IPS DF 4.7 (cell line): ENCODE measurements around the gene DCLK1.

Experiments
- DNase-seq: peaks from one replicate; pipeline ENCODE4 v3.0.0-alpha.2; 2013; ENCODE audit warnings: low spot score; ENCODE audit errors: extremely low read depth

The DCLK1 gene

DNA sequence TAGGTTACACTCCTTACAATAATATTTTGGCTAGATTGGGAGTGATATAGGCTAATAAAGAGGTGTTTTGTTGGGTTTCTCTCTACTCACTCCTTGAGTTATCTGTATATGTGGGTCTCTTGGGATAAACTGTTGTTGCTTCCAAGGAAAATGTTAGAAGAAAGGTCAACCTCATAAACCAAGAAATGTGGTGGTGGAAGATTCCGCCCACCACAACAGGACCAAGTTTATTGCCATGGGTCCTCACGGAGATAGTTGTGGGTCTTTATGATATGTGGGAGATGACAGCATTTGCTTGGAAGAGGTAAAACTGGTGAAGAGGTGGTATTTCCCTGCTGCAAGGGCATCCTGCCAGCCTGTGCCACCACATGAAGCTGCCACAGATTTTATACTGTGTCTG, 259.6 kb downstream of the DCLK1 start:
- no peak for DNase-seq

GRCh38 chr13:35866801-35867200, 264.4 kb downstream of the DCLK1 start:
- DNase-seq: no peak

GRCh38 chr13:35865341-35866240, 265.6 kb downstream of the DCLK1 start:
- no peak for DNase-seq

GRCh38 chr13:35860661-35861060, 270.5 kb downstream of the DCLK1 start:
- DNase-seq: no peak

DNA sequence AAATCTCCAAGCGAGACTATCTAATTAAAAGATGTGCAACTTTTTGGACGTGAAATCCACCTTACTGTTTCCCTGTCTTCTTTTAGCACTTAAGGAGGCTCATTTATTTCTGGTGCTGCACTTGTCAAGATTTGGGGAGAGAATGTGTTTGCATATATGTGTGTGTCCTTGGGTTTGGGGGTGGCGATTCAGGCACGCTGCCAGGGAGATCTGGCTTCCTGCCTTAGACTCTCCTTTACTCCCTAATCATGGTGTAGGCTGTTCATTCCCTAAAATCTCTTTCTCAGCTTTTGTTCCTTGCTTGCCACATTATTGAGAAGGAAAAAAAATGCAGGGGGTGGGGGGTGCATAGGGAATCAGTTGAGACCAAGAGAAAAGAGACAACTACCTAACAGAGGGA, 271.2 kb downstream of the DCLK1 start:
- no peak for DNase-seq

DNA sequence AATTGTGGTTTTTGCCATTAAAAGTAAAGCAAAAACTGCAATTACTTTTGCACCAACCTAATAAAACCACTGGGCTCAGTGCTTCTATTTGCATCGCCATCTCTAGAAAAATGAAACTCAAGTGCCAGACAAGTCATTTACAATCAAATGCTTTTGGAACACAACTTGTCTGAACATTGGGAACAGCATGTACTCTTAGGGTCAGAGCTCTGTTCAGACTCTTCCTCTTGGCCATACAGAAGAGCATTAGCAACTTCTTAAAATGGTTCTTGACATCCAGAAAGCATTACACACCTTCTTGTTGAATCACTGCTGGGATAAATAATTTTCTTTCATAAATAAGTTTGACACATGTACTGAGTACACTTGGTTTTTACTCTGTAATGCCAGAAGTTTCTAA, 272.5 kb downstream of the DCLK1 start:
- DNase-seq: no peak

GRCh38 chr13:35857769-35858168, 273.4 kb downstream of the DCLK1 start:
- peak; percentile 41 for DNase-seq

GRCh38 chr13:35856721-35857364, 274.3 kb downstream of the DCLK1 start:
- no peak for DNase-seq

DNA sequence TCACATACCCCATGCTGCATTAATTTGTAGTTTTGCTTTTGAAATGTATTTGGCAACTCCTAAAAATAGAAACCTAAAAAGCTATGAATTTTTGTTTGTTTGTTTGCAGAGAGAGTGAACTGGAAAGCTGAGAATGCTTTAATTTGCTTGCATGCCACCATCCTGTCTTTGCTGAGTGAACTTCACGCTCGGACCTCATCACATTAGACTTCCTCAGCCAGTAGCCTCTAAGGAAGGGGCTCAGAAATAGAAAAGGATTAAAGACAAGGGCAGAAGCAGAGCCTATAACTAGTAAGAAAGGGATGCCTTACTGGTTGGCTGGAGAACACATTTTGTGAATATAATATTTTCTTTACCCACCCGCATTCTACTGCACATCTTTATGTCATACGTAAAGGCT, 275.1 kb downstream of the DCLK1 start:
- no peak for DNase-seq

GRCh38 chr13:35855531-35856019, 275.6 kb downstream of the DCLK1 start:
- DNase-seq: peak; percentile 91

- no peak for DNase-seq
Measured at GRCh38 chr13:35854286-35854685, 276.9 kb downstream of the DCLK1 start.

- DNase-seq: no peak
Measured at GRCh38 chr13:35851881-35852280, 279.3 kb downstream of the DCLK1 start.

GRCh38 chr13:35851356-35851755, 279.8 kb downstream of the DCLK1 start:
- DNase-seq: no peak

GRCh38 chr13:35850569-35850968, 280.6 kb downstream of the DCLK1 start:
- DNase-seq: no peak

DNA sequence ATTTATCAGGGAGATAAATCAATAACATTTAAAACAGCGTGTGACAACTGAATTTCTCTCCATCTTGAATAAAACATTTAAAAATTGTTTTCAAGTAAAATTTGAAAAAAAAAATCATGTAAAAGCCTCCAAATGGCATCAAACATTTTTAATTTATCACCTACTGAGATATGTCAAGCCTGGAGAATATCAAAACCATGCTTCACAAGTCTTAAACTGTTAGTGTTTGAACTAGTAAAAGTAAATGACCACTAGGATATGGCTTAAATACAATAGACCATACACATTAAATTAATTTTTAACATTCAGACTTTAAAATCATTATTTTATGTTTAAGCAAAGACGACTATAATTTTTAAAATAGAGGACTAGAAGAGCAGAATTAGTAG, 281.9 kb downstream of the DCLK1 start:
- no peak for DNase-seq

GRCh38 chr13:35848336-35849255, 282.6 kb downstream of the DCLK1 start:
- DNase-seq: no peak

- DNase-seq: no peak
Measured at GRCh38 chr13:35843272-35843671, 287.9 kb downstream of the DCLK1 start.

DNA sequence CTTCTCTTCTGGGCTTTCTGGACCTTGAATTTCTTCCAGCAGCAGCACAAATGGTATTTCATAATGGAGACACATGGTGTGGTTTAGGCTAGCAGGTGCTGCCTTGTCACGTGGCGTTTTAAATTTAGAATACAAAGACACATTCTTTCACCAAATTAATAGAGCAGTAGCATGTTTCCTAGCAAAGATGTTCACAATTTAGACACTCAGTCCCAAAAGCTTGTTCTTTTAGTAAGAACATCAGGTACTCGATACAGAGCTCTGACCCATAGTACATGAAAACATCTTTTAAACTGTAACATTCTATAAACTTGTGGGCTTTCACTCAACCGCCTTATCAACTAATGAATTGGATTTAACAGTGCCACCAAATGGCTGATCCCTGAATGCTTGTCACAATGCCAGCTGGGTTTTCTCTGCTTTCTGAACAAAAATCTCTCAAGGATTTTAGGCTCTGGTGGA, 290.1 kb downstream of the DCLK1 start:
- DNase-seq: no peak

DNA sequence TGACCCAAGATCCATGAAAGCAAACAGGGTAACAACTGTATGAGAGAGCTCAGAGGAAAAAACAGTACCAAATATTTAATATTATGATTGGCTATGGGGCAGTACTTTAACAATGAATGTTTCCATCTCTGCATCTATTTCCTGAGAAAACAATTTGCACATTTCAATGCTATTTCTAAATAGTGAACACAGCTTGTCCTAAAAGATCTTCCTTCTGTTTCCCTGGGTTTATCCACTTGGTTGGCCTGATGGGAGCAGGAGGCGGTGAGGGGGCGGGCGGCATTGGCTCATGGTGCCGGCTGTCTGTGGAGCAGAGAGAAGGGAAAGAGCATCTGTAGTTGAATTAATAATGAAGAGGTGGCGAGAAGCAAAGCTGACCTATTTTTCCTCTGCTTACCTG, 291.4 kb downstream of the DCLK1 start:
- DNase-seq: no peak

DNA sequence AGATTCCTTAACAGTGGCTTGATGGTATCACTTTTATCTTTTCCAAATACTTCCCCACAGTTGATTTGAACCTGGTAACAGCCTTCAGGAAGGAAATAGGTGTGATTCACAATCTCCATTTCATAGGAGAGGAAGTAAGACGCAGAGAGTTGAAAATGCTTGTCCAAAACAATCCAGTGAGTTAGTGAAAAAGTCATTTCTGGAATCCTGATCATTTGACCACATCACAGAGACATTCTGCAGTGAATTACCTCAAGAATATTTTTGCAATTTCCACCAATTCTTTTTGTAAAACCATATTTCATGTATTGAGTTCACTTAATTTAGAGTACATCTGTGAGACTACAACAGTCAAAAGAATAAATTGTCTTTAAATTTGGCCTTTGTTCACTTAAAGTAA, 292.8 kb downstream of the DCLK1 start:
- DNase-seq: no peak

- DNase-seq: no peak
Measured at GRCh38 chr13:35836446-35836845, 294.7 kb downstream of the DCLK1 start.

DNA sequence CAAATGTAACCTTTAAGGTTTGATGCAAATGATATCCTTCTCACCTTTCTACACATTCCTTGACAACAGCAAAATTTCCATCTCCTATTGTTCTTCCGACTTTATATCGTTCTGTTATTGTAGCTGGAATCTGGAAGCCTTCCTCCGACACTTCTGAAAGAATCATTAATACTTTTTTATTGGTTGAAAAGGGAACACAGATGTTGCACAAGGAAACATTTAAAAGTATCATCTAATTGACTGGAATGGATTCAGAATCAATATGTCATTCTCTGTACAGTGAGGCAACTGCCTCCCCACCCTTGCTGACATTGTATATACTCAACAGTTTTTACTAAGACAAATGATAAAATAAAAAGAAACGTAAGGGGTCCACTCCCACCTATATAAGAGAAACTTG, 295.2 kb downstream of the DCLK1 start:
- DNase-seq: no peak
